ENCODE data around the gene SPAG5. TPM values are rescaled to one million over a fixed set of nuclear protein-coding genes. Genes with fewer than 3 reads are reported as not detected.

SPAG5 gene
- total RNA-seq, 6 experiments from 2014 or later, result 29.2 to 73.3 (median 69.4) TPM

- DNase-seq, result no peak
These were observed 17.5 kb upstream of the SPAG5 start for GRCh38 chr17:28616281-28616680.

GRCh38 chr17:28615260-28615940, 16.6 kb upstream of the SPAG5 start:
- Mint-ChIP-seq H3K27ac (no peak overlapping the region), H3K36me3 (ENCODE audit: low read depth) (peaks cover 42% of the 10 kb centered on the region), H3K4me3 (no peak overlapping the region), H3K4me1 (ENCODE audit: low read depth) (no peaks in the 10 kb centered on the region; the same call in 1 of the 2 replicates), H3K9me3 (no peaks in the 10 kb centered on the region), H3K27me3 (ENCODE audit: insufficient read depth) (peaks cover 5% of the 10 kb centered on the region)
- TF ChIP-seq CTCF (IDR thresholded peaks at IDR 0.05), result no peak
- DNase-seq, result no peak

More at GRCh38 chr17:28616281-28616680, 17.5 kb upstream of the SPAG5 start:
- no peaks in the 10 kb centered on the region; the same call in 1 of the 2 replicates for H3K4me1 Mint-ChIP-seq (ENCODE audit: low read depth)
- H3K4me3 Mint-ChIP-seq, result no peak overlapping the region
- peaks cover 50% of the 10 kb centered on the region for H3K36me3 Mint-ChIP-seq (ENCODE audit: low read depth)
- TF ChIP-seq CTCF (IDR thresholded peaks at IDR 0.05), result no peak
- H3K27ac Mint-ChIP-seq, result no peak overlapping the region
- no peaks in the 10 kb centered on the region for H3K9me3 Mint-ChIP-seq
- H3K27me3 Mint-ChIP-seq (ENCODE audit: insufficient read depth), result peaks cover 5% of the 10 kb centered on the region

GRCh38 chr17:28613931-28614381, 15.1 kb upstream of the SPAG5 start, which contains the start of gene RSKR:
TSS of gene RSKR (minus strand) at chr17:28614185. CDS start at chr17:28614161, 24 bp downstream.
- DNase-seq, result no peak
- Mint-ChIP-seq H3K4me3 (no peak within 1 kb of the TSS), H3K27me3 (ENCODE audit: insufficient read depth) (peaks cover 5% of the 10 kb centered on the region), H3K36me3 (ENCODE audit: low read depth) (peaks cover 37% of the 10 kb centered on the region), H3K27ac (peak within 1 kb of the TSS; percentile 57), H3K4me1 (ENCODE audit: low read depth) (no peaks in the 10 kb centered on the region; the same call in 1 of the 2 replicates), H3K9me3 (no peaks in the 10 kb centered on the region)
- no peak for TF ChIP-seq CTCF (IDR thresholded peaks at IDR 0.05)

- Mint-ChIP-seq H3K4me3 (no peak overlapping the region), H3K9me3 (no peaks in the 10 kb centered on the region), H3K27ac (peak overlapping the region; percentile 57; the same call in 1 of the 2 replicates), H3K36me3 (ENCODE audit: low read depth) (peaks cover 33% of the 10 kb centered on the region), H3K27me3 (ENCODE audit: insufficient read depth) (peaks cover 5% of the 10 kb centered on the region), H3K4me1 (ENCODE audit: low read depth) (no peaks in the 10 kb centered on the region; the same call in 1 of the 2 replicates)
- no peak for DNase-seq
- TF ChIP-seq CTCF (IDR thresholded peaks at IDR 0.05), result peak; percentile 79
These were observed 14.4 kb upstream of the SPAG5 start for GRCh38 chr17:28612936-28613872.

GRCh38 chr17:28612531-28612930, 13.7 kb upstream of the SPAG5 start:
- Mint-ChIP-seq H3K27me3 (ENCODE audit: insufficient read depth) (peaks cover 5% of the 10 kb centered on the region), H3K27ac (no peak overlapping the region), H3K36me3 (ENCODE audit: low read depth) (peaks cover 33% of the 10 kb centered on the region), H3K9me3 (no peaks in the 10 kb centered on the region), H3K4me1 (ENCODE audit: low read depth) (no peaks in the 10 kb centered on the region; the same call in 1 of the 2 replicates), H3K4me3 (no peak overlapping the region)
- no peak for DNase-seq
- no peak for TF ChIP-seq CTCF (IDR thresholded peaks at IDR 0.05)
